ENCODE data around the gene ITGA2B. TPM values are rescaled to one million over a fixed set of nuclear protein-coding genes. Genes with fewer than 3 reads are reported as not detected.

ITGA2B gene
- total and polyA plus RNA-seq, 4 donors = 0.22 to 23.8 (median 0.31) TPM

DNA sequence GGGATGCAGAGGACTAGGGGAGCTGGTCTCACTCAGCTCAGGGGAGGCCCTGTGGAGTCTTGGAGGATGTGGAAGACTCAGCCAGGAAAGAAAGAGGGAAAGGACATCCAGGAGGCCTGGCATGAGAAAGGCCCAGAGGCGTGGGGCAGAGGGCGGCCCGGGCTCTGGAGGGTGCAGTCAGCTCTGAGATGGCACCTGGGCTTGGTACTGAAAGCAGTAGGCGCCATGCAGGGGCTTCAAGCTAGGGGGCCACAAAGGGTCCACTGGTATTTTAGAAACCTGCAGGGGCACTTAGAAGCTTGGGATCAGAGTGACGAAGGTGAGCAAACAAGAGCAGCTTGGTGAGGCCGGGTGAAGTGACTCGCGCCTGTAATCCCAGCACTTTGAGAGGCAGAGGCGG lies 31.4 kb downstream of the ITGA2B start (continued):
- TF ChIP-seq FOXA2 (IDR thresholded peaks at IDR 0.05) (no peak), HNF4G (IDR thresholded peaks at IDR 0.05) (no peak), ATF3 (IDR thresholded peaks at IDR 0.05) (no peak), HNF4A (conservative IDR thresholded peaks at IDR 0.05) (no peak)

DNA sequence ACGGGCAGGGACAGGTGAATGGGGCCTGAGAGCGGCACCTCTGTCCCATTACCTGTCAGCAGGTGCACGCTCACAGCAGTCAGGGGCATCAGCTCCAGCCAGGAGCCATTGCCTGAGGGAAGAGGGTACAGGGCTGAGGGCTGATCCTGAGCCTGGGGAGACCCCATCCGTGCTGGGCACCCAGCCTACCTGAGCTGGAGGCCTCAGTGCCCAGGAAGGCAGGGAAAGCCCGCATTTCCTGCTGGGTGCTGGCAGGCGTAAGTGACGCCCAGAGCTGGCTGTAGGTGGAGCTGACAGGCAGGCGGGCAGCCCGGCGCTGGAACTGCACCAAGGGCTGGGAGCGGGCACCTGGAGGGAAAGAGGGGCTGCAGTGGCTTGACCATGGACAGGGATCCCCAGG lies 33.2 kb downstream of the ITGA2B start:
- Histone ChIP-seq H3K27me3 (ENCODE audit: control insufficient read depth in 4 of 4, insufficient read depth in 4 of 4, low read length in 3 of 4) (no peaks in the 10 kb centered on the region), H3K9me3 (ENCODE audit: control insufficient read depth in 4 of 4, low read length in 3 of 4) (no peaks in the 10 kb centered on the region), H3K27ac (ENCODE audit: low read depth in 1 of 2, low read length in 2 of 2) (no peak overlapping the region), H3K4me1 (ENCODE audit: control insufficient read depth in 4 of 4, insufficient read depth in 4 of 4, low read length in 3 of 4) (peaks cover 0 to 5% (median 0%) of the 10 kb centered on the region in 4 donors), H3K4me3 (ENCODE audit: low read depth in 1 of 3, low read length in 3 of 3) (no peak overlapping the region), H3K36me3 (ENCODE audit: control insufficient read depth in 4 of 4, insufficient read depth in 3 of 4, low read depth in 1 of 4, low read length in 3 of 4) (peaks cover 4 to 18% (median 9%) of the 10 kb centered on the region in 4 donors), H3K9ac (ENCODE audit: low read depth in 1 of 2, low read length in 2 of 2) (no peak overlapping the region)
- 85% methylated on average over 11 of the region's 11 CpGs for WGBS
- TF ChIP-seq SP1 (IDR thresholded peaks at IDR 0.05) (no peak), JUND (IDR thresholded peaks at IDR 0.05) (no peak), TAF1 (conservative IDR thresholded peaks at IDR 0.05) (no peak), YY1 (IDR thresholded peaks at IDR 0.05) (no peak), FOXA2 (IDR thresholded peaks at IDR 0.05) (no peak), RAD21 (IDR thresholded peaks at IDR 0.05) (no peak)
- TF ChIP-seq, protein P1, sequence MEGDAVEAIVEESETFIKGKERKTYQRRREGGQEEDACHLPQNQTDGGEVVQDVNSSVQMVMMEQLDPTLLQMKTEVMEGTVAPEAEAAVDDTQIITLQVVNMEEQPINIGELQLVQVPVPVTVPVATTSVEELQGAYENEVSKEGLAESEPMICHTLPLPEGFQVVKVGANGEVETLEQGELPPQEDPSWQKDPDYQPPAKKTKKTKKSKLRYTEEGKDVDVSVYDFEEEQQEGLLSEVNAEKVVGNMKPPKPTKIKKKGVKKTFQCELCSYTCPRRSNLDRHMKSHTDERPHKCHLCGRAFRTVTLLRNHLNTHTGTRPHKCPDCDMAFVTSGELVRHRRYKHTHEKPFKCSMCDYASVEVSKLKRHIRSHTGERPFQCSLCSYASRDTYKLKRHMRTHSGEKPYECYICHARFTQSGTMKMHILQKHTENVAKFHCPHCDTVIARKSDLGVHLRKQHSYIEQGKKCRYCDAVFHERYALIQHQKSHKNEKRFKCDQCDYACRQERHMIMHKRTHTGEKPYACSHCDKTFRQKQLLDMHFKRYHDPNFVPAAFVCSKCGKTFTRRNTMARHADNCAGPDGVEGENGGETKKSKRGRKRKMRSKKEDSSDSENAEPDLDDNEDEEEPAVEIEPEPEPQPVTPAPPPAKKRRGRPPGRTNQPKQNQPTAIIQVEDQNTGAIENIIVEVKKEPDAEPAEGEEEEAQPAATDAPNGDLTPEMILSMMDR (IDR thresholded peaks at IDR 0.05; ENCODE audit: low read depth, low read length, missing input control) = no peak
- DNase-seq (ENCODE audit: low spot score) = no peak

GRCh38 chr17:44355642-44356099 lies 33.8 kb downstream of the ITGA2B start:
- DNase-seq (ENCODE audit: low spot score) = no peak
- TF ChIP-seq HNF4G (IDR thresholded peaks at IDR 0.05) = no peak
- no peak for TF ChIP-seq GABPA (IDR thresholded peaks at IDR 0.05 in 1 of 2, conservative IDR thresholded peaks at IDR 0.05 in 1 of 2)
- no peak for TF ChIP-seq MAX (IDR thresholded peaks at IDR 0.05)
- TF ChIP-seq NR2F2 (IDR thresholded peaks at IDR 0.05) = no peak
- TF ChIP-seq HNF4A (conservative IDR thresholded peaks at IDR 0.05) = no peak
- TF ChIP-seq EGR1 (IDR thresholded peaks at IDR 0.05; ENCODE audit: low read depth in 2 of 2) = no peak
- no peak for TF ChIP-seq TAF1 (conservative IDR thresholded peaks at IDR 0.05)
- no peak for TF ChIP-seq ZBTB33 (IDR thresholded peaks at IDR 0.05)
- no peak for TF ChIP-seq RAD21 (IDR thresholded peaks at IDR 0.05)
- TF ChIP-seq, protein P1 (IDR thresholded peaks at IDR 0.05; ENCODE audit: low read depth, low read length, missing input control) = no peak
- peaks cover 4 to 23% (median 12%) of the 10 kb centered on the region in 4 donors for H3K36me3 ChIP-seq (ENCODE audit: control insufficient read depth in 4 of 4, insufficient read depth in 3 of 4, low read depth in 1 of 4, low read length in 3 of 4)
- no peaks in the 10 kb centered on the region for H3K9me3 ChIP-seq (ENCODE audit: control insufficient read depth in 4 of 4, low read length in 3 of 4)
- 89% methylated on average over 17 of the region's 17 CpGs for WGBS
- peaks cover 0 to 5% (median 0%) of the 10 kb centered on the region in 4 donors for H3K4me1 ChIP-seq (ENCODE audit: control insufficient read depth in 4 of 4, insufficient read depth in 4 of 4, low read length in 3 of 4)
- H3K27me3 ChIP-seq (ENCODE audit: control insufficient read depth in 4 of 4, insufficient read depth in 4 of 4, low read length in 3 of 4) = no peaks in the 10 kb centered on the region
- H3K4me3 ChIP-seq (ENCODE audit: low read depth in 1 of 3, low read length in 3 of 3) = no peak overlapping the region
- H3K9ac ChIP-seq (ENCODE audit: low read depth in 1 of 2, low read length in 2 of 2) = no peak overlapping the region
- H3K27ac ChIP-seq (ENCODE audit: low read depth in 1 of 2, low read length in 2 of 2) = no peak overlapping the region
